SU-DHL-6 (cell line): ENCODE results near the gene ARL1.
"Not testable (repeated sequence)": the region's sequence is repeated elsewhere in the genome, so short reads cannot be mapped to it uniquely, and the experiment has no call there.

ENCODE experiments used
- H2AFZ ChIP-seq: fragments of 200-600 bp; sonication (generic); 2 replicates; pipeline ENCODE4 v1.6.1; 2014; ENCODE audit warnings: low read depth, mild to moderate bottlenecking, moderate library complexity, mixed read lengths, antibody characterized with exemption, low read length; ENCODE audit not compliant: severe bottlenecking
- H3F3A ChIP-seq: fragments of 200-600 bp; shearing (Covaris generic); 2 replicates; pipeline ENCODE4 v1.6.0; 2016; ENCODE audit warnings: antibody characterized with exemption, mild to moderate bottlenecking; ENCODE audit not compliant: insufficient read depth
- H3K27ac ChIP-seq: fragments of 200-600 bp; sonication (generic); 2 replicates; pipeline ENCODE4 v1.5.1; 2016; ENCODE audit warnings: low read depth, mild to moderate bottlenecking, low read length, moderate library complexity, mixed read lengths
- H3K27me3 ChIP-seq: fragments of 200-600 bp; sonication (generic), shearing (Covaris generic); 2 replicates; pipeline ENCODE4 v1.6.0; 2014; ENCODE audit warnings: mild to moderate bottlenecking, low read length
- H3K36me3 ChIP-seq: fragments of 200-600 bp; sonication (generic); 2 replicates; pipeline ENCODE4 v1.6.1; 2014; ENCODE audit warnings: mild to moderate bottlenecking, low read length, mixed read lengths
- H3K4me2 ChIP-seq: fragments of 300-600, 200-600 bp; shearing (Covaris generic), sonication (generic); 2 replicates; pipeline ENCODE4 v1.6.0; 2014; ENCODE audit warnings: low read length, low read depth, mild to moderate bottlenecking; ENCODE audit not compliant: poor library complexity, severe bottlenecking
- H3K4me3 ChIP-seq: fragments of 200-600 bp; sonication (generic); 2 replicates; pipeline ENCODE4 v1.5.1; 2014; ENCODE audit warnings: antibody characterized with exemption, low read length, mild to moderate bottlenecking, mixed read lengths; ENCODE audit not compliant: insufficient read depth, poor library complexity, severe bottlenecking
- H3K79me2 ChIP-seq: fragments of 200-600 bp; sonication (generic); 2 replicates; pipeline ENCODE4 v1.6.1; 2014; ENCODE audit warnings: mild to moderate bottlenecking, low read length, moderate library complexity; ENCODE audit not compliant: insufficient read depth
- H3K9ac ChIP-seq: fragments of 200-600 bp; sonication (generic); 2 replicates; pipeline ENCODE4 v1.7.0; 2014; ENCODE audit warnings: mild to moderate bottlenecking, low read length
- H3K9me2 ChIP-seq: fragments of 200-600 bp; sonication (generic); replicated peaks from 2 replicates; pipeline ENCODE4 v1.6.1; 2014; ENCODE audit warnings: low read length; ENCODE audit not compliant: insufficient read depth
- H3K9me3 ChIP-seq: fragments of 200-600 bp; sonication (generic); 2 replicates; pipeline ENCODE4 v1.6.1; 2014; ENCODE audit warnings: low read length, mixed read lengths; ENCODE audit not compliant: insufficient read depth
- H4K20me1 ChIP-seq: fragments of 200-600 bp; sonication (generic); 2 replicates; pipeline ENCODE4 v1.6.1; 2014; ENCODE audit warnings: low read depth, mild to moderate bottlenecking, antibody characterized with exemption, low read length, moderate library complexity, mixed read lengths
- EZH2phosphoT487 ChIP-seq: fragments of 200-600 bp; sonication (generic), shearing (Covaris generic); conservative IDR thresholded peaks from 2 replicates; pipeline ENCODE4 v1.6.1; 2018; ENCODE audit warnings: mild to moderate bottlenecking, antibody characterized with exemption, low read length, moderate library complexity, mixed read lengths
- TF ChIP-seq, protein P1 (sequence below): fragments of 200-600 bp; sonication (generic); IDR thresholded peaks from one replicate; pipeline ENCODE4 v1.5.1; 2017; ENCODE audit warnings: antibody characterized with exemption, mild to moderate bottlenecking, low read length, moderate library complexity; ENCODE audit not compliant: insufficient read depth, poor library complexity, severe bottlenecking

Gene ARL1

GRCh38 chr12:101407049-101407435 is 530 bp downstream of the ARL1 start:
- H2AFZ ChIP-seq, result peak overlapping the region; percentile 90
- H3K27ac ChIP-seq, result 0 out of 2 replicates have a peak overlapping the region, but pooled peaks have one; percentile 22
- no peaks in the 10 kb centered on the region for H4K20me1 ChIP-seq
- peak overlapping the region; percentile 94 for H3K4me2 ChIP-seq
- H3K9ac ChIP-seq, result peak overlapping the region; percentile 84
- no peaks in the 10 kb centered on the region for H3K36me3 ChIP-seq
- H3K9me2 ChIP-seq, result no peaks in the 10 kb centered on the region
- H3K4me3 ChIP-seq, result peak overlapping the region; percentile 99
- TF ChIP-seq EZH2phosphoT487, result no peak
- TF ChIP-seq, protein P1, sequence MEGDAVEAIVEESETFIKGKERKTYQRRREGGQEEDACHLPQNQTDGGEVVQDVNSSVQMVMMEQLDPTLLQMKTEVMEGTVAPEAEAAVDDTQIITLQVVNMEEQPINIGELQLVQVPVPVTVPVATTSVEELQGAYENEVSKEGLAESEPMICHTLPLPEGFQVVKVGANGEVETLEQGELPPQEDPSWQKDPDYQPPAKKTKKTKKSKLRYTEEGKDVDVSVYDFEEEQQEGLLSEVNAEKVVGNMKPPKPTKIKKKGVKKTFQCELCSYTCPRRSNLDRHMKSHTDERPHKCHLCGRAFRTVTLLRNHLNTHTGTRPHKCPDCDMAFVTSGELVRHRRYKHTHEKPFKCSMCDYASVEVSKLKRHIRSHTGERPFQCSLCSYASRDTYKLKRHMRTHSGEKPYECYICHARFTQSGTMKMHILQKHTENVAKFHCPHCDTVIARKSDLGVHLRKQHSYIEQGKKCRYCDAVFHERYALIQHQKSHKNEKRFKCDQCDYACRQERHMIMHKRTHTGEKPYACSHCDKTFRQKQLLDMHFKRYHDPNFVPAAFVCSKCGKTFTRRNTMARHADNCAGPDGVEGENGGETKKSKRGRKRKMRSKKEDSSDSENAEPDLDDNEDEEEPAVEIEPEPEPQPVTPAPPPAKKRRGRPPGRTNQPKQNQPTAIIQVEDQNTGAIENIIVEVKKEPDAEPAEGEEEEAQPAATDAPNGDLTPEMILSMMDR, result no peak
- H3K9me3 ChIP-seq, result no peaks in the 10 kb centered on the region
- no peaks in the 10 kb centered on the region; the same call in 1 of the 2 replicates for H3F3A ChIP-seq
- peaks cover 39% of the 10 kb centered on the region for H3K79me2 ChIP-seq
- H3K27me3 ChIP-seq, result no peaks in the 10 kb centered on the region

- not testable (repeated sequence) for H2AFZ ChIP-seq, H3F3A ChIP-seq, H4K20me1 ChIP-seq, H3K4me3 ChIP-seq, H3K79me2 ChIP-seq, H3K27me3 ChIP-seq, H3K4me2 ChIP-seq, H3K9me2 ChIP-seq, H3K9ac ChIP-seq, H3K9me3 ChIP-seq, H3K27ac ChIP-seq
- peaks cover 29% of the 10 kb centered on the region for H3K36me3 ChIP-seq
Observed at GRCh38 chr12:101391181-101391580, 16.4 kb downstream of the ARL1 start.

GRCh38 chr12:101379149-101379548 is 28.4 kb downstream of the ARL1 start:
- H3K4me2 ChIP-seq, result no peak overlapping the region
- H3K27me3 ChIP-seq, result no peaks in the 10 kb centered on the region
- H2AFZ ChIP-seq, result no peak overlapping the region
- H3K27ac ChIP-seq, result no peak overlapping the region
- H3K36me3 ChIP-seq, result peaks cover 15% of the 10 kb centered on the region; the same call in 1 of the 2 replicates
- no peaks in the 10 kb centered on the region for H4K20me1 ChIP-seq
- H3K9me3 ChIP-seq, result no peaks in the 10 kb centered on the region
- no peaks in the 10 kb centered on the region; the same call in 1 of the 2 replicates for H3F3A ChIP-seq
- no peak overlapping the region for H3K9ac ChIP-seq
- no peaks in the 10 kb centered on the region for H3K79me2 ChIP-seq
- H3K9me2 ChIP-seq, result no peaks in the 10 kb centered on the region
- no peak for TF ChIP-seq EZH2phosphoT487
- TF ChIP-seq, protein P1, result no peak
- H3K4me3 ChIP-seq, result no peak overlapping the region

- no peak overlapping the region for H3K27ac ChIP-seq
- no peak overlapping the region for H3K9ac ChIP-seq
- H3K4me2 ChIP-seq, result no peak overlapping the region
- H4K20me1 ChIP-seq, result no peaks in the 10 kb centered on the region
- no peaks in the 10 kb centered on the region for H3K79me2 ChIP-seq
- TF ChIP-seq EZH2phosphoT487, result no peak
- TF ChIP-seq, protein P1, result no peak
- H3F3A ChIP-seq, result no peaks in the 10 kb centered on the region; the same call in 1 of the 2 replicates
- H3K27me3 ChIP-seq, result no peaks in the 10 kb centered on the region
- peaks cover 13% of the 10 kb centered on the region; the same call in 1 of the 2 replicates for H3K36me3 ChIP-seq
- no peak overlapping the region for H3K4me3 ChIP-seq
- no peaks in the 10 kb centered on the region for H3K9me3 ChIP-seq
- H3K9me2 ChIP-seq, result no peaks in the 10 kb centered on the region
- no peak overlapping the region for H2AFZ ChIP-seq
Observed at GRCh38 chr12:101375573-101375972, 32.0 kb downstream of the ARL1 start.
